OCI-LY1 (cell line): ENCODE data around the gene ATG2A.

Experiments used
- H2AFZ ChIP-seq: fragments of 200-600 bp; sonication (generic), shearing (Covaris generic); 2 replicates; pipeline ENCODE4 v1.6.0; 2014; ENCODE audit warnings: antibody characterized with exemption, mild to moderate bottlenecking, low read length
- H3F3A ChIP-seq: fragments of 200-600 bp; sonication (generic), shearing (Covaris generic); 2 replicates; pipeline ENCODE4 v1.6.0; 2014; ENCODE audit warnings: mild to moderate bottlenecking, antibody characterized with exemption, low read length, moderate library complexity; ENCODE audit not compliant: insufficient read depth
- H3K27ac ChIP-seq: fragments of 200-600 bp; sonication (generic); 2 replicates; pipeline ENCODE4 v1.5.1; 2014; ENCODE audit warnings: low read length, mixed run types, mild to moderate bottlenecking, low read depth; ENCODE audit not compliant: poor library complexity, severe bottlenecking
- H3K27me3 ChIP-seq: fragments of 200-600 bp; sonication (generic); 2 replicates; pipeline ENCODE4 v1.6.0; 2014; ENCODE audit warnings: antibody characterized with exemption, mild to moderate bottlenecking, low read length, moderate library complexity; ENCODE audit not compliant: insufficient read depth
- H3K36me3 ChIP-seq: fragments of 200-600 bp; sonication (generic); 2 replicates; pipeline ENCODE4 v1.6.1; 2014; ENCODE audit warnings: mild to moderate bottlenecking, antibody characterized with exemption, low read length, moderate library complexity, mixed read lengths; ENCODE audit not compliant: insufficient read depth
- H3K4me1 ChIP-seq: fragments of 200-600 bp; sonication (generic); 2 replicates; pipeline ENCODE4 v1.5.1; 2014; ENCODE audit warnings: mild to moderate bottlenecking, low read length, moderate library complexity; ENCODE audit not compliant: insufficient read depth, severe bottlenecking
- H3K4me2 ChIP-seq: fragments of 200-600 bp; sonication (generic), shearing (Covaris generic); 2 replicates; pipeline ENCODE4 v1.6.1; 2014; ENCODE audit warnings: low read length
- H3K4me3 ChIP-seq: fragments of 200-600 bp; sonication (generic); 2 replicates; pipeline ENCODE4 v1.5.1; 2014; ENCODE audit warnings: low read length, low read depth, mild to moderate bottlenecking, mixed read lengths; ENCODE audit not compliant: poor library complexity, severe bottlenecking
- H3K79me2 ChIP-seq: fragments of 200-600 bp; shearing (Covaris generic); 2 replicates; pipeline ENCODE4 v1.6.1; 2016; ENCODE audit warnings: mixed run types, low read length, mixed read lengths; ENCODE audit not compliant: insufficient read depth
- H3K9ac ChIP-seq: fragments of 200-600 bp; sonication (generic), shearing (Covaris generic); 2 replicates; pipeline ENCODE4 v1.6.1; 2014; ENCODE audit warnings: mild to moderate bottlenecking, low read length, mixed read lengths
- H3K9me2 ChIP-seq: fragments of 200-600 bp; sonication (generic), shearing (Covaris generic); 2 replicates; pipeline ENCODE4 v1.6.1; 2014; ENCODE audit warnings: low read depth, mild to moderate bottlenecking, low read length, mixed read lengths
- H3K9me3 ChIP-seq: fragments of 200-600 bp; shearing (Covaris generic); 2 replicates; pipeline ENCODE4 v1.6.1; 2014; ENCODE audit warnings: low read length, mixed read lengths
- H4K20me1 ChIP-seq: fragments of 200-600 bp; sonication (generic), shearing (Covaris generic); 2 replicates; pipeline ENCODE4 v1.6.0; 2016; ENCODE audit warnings: mild to moderate bottlenecking, low read length; ENCODE audit not compliant: insufficient read depth
- EZH2 ChIP-seq: fragments of 200-600 bp; sonication (generic), shearing (Covaris generic); IDR thresholded peaks from 2 replicates; pipeline ENCODE4 v1.8.0; 2017; ENCODE audit warnings: borderline replicate concordance, mixed run types, mild to moderate bottlenecking, antibody characterized with exemption, low read length, moderate library complexity, mixed read lengths
- TF ChIP-seq, protein P1 (sequence below): fragments of 200-600 bp; sonication (generic), shearing (Covaris generic); IDR thresholded peaks from 2 replicates; pipeline ENCODE4 v1.5.1; 2017; ENCODE audit warnings: mild to moderate bottlenecking, antibody characterized with exemption, low read length, moderate library complexity, mixed read lengths

ATG2A gene

DNA sequence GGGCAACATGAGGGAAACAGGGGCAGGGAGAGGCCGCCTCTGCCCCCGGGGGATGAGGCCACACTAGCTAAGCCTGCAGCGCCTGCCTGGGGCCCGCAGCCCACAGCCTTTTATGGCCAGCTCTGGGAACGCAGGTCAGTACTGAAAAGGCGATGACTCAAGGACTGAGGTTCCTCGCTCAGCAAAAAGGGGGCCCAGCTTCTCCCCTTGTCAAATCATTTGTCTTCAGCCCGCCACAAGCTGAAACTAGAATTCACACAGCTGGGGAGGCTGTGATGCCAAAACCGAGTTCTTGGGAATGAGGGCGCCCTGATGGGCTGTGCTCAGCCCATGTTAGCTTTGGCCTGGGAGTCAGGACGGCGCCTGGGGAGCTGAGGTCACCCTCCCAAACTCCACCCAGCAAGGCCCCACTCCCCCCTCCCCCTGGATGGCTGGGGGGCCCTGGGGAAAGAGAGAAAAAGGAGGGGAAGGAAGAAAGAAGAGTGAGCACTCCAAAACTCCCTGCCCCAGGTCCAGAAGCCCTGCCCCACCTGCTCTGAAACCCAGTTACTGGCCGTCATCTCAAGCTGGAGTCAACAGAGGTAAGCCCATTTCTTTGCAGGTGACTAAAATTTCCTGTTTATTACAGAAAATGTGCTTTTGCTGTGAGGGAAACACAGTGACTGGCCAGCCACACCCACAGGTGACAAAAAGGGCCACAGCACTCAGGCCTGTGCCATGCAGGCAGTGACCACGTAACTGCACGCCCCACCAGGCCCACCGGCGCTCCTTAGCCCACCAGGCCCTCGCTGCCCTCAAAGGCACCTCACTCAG is 52.3 kb downstream of the ATG2A start:
- Histone ChIP-seq H3K79me2 (peaks cover 19% of the 10 kb centered on the region; the same call in 1 of the 2 replicates), H3F3A (peaks cover 10% of the 10 kb centered on the region), H2AFZ (no peak overlapping the region), H3K4me2 (peak overlapping the region; percentile 71), H3K27ac (peak overlapping the region; percentile 99), H3K36me3 (peaks cover 33% of the 10 kb centered on the region), H3K4me3 (peak overlapping the region; percentile 43), H3K27me3 (no peaks in the 10 kb centered on the region), H4K20me1 (no peaks in the 10 kb centered on the region), H3K4me1 (peaks cover 93% of the 10 kb centered on the region), H3K9me3 (no peaks in the 10 kb centered on the region), H3K9me2 (no peaks in the 10 kb centered on the region), H3K9ac (peak overlapping the region; percentile 67)
- TF ChIP-seq, protein P1, sequence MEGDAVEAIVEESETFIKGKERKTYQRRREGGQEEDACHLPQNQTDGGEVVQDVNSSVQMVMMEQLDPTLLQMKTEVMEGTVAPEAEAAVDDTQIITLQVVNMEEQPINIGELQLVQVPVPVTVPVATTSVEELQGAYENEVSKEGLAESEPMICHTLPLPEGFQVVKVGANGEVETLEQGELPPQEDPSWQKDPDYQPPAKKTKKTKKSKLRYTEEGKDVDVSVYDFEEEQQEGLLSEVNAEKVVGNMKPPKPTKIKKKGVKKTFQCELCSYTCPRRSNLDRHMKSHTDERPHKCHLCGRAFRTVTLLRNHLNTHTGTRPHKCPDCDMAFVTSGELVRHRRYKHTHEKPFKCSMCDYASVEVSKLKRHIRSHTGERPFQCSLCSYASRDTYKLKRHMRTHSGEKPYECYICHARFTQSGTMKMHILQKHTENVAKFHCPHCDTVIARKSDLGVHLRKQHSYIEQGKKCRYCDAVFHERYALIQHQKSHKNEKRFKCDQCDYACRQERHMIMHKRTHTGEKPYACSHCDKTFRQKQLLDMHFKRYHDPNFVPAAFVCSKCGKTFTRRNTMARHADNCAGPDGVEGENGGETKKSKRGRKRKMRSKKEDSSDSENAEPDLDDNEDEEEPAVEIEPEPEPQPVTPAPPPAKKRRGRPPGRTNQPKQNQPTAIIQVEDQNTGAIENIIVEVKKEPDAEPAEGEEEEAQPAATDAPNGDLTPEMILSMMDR: no peak
- no peak for TF ChIP-seq EZH2

DNA sequence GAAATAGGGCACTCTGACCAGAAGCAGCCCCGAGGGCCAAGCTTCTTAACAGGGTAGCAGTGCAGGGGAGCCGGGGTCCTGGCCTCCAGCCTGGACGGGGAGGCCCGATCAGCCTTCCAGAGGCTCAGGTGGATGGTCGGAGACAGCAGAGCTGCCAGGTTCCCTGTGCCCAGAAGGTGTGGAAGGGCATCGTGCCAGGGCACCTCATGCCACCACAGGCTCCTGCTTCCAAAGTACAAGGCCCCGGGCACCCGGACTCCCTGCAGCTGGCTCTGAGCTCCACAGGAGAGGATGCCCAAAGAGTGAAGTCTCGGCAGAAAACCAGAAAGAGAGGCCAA is 52.9 kb downstream of the ATG2A start:
- Histone ChIP-seq H3K9me2 (no peaks in the 10 kb centered on the region), H3K9me3 (no peaks in the 10 kb centered on the region), H2AFZ (no peak overlapping the region), H3K4me3 (peak overlapping the region; percentile 43), H3K36me3 (peaks cover 34% of the 10 kb centered on the region), H3K79me2 (peaks cover 19% of the 10 kb centered on the region; the same call in 1 of the 2 replicates), H3K27me3 (no peaks in the 10 kb centered on the region), H4K20me1 (no peaks in the 10 kb centered on the region), H3K4me1 (peaks cover 93% of the 10 kb centered on the region), H3K9ac (peak overlapping the region; percentile 67), H3K27ac (peak overlapping the region; percentile 99), H3F3A (peaks cover 10% of the 10 kb centered on the region; the same call in 1 of the 2 replicates), H3K4me2 (peak overlapping the region; percentile 71)
- TF ChIP-seq, protein P1: no peak
- TF ChIP-seq EZH2: no peak

DNA sequence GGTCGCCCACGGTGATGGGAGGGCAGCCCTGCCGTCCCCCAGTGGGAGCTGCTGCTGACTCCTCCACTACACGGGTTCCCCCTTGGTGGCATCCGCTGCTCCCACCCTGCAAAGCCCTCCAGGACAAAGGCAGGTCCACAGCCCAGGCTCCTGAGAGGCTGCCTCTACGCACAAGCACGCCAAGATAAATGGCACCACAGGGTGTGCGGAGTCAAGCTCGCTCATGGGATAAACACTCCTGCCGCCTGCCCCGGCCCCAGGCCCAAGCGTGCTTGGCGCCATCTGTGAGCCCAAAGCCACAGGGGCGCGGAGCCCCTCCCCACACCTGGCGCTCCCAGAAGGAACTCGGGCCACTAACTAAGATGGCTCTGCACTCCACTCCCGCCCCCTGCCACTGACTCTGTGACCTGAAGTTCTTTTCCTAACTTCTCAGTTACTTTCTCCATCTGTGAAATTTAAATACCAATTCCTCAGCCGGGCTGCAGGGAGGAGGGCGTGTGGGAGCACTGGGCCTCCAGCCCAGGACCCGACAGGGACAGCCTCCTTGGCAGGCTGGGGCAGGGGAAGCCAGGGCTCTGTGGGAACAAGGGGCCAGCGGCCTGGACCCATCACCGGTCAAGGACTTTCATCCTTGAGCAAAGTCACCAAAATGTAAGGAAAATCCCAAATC is 53.5 kb downstream of the ATG2A start:
- H3K4me1 ChIP-seq: peaks cover 93% of the 10 kb centered on the region
- no peaks in the 10 kb centered on the region for H3K9me3 ChIP-seq
- no peaks in the 10 kb centered on the region for H3K27me3 ChIP-seq
- H3K4me2 ChIP-seq: peak overlapping the region; percentile 71
- TF ChIP-seq, protein P1: no peak
- TF ChIP-seq EZH2: no peak
- H3F3A ChIP-seq: peaks cover 10% of the 10 kb centered on the region; the same call in 1 of the 2 replicates
- H4K20me1 ChIP-seq: no peaks in the 10 kb centered on the region
- H3K9ac ChIP-seq: peak overlapping the region; percentile 67
- peak overlapping the region; percentile 43 for H3K4me3 ChIP-seq
- H3K79me2 ChIP-seq: peaks cover 17% of the 10 kb centered on the region; the same call in 1 of the 2 replicates
- H3K27ac ChIP-seq: peak overlapping the region; percentile 99
- H3K9me2 ChIP-seq: no peaks in the 10 kb centered on the region
- no peak overlapping the region for H2AFZ ChIP-seq
- peaks cover 38% of the 10 kb centered on the region for H3K36me3 ChIP-seq
